Tibial nerve (tissue), 4 donors: ENCODE data around the gene HSPB1. TPM values are rescaled to one million over a fixed set of nuclear protein-coding genes. Genes with fewer than 3 reads are reported as not detected.
A peak's percentile ranks its signal among the peaks of the same experiment; 100 is the strongest.
"Not testable (repeated sequence)": the region's sequence is repeated elsewhere in the genome, so short reads cannot be mapped to it uniquely, and the experiment has no call there.

Experiments used
- DNase-seq, 2 donors: peaks; one replicate each; pipeline ENCODE4 v3.0.0-alpha.2; 2019; ENCODE audit warnings: low spot score in 2 of 2
- H3K27ac ChIP-seq, 4 donors: fragments of 200-600 bp; sonication (generic) in 3 of 4; one replicate each; pipeline ENCODE4 v1.5.1; 2017 to 2019; ENCODE audit warnings: mild to moderate bottlenecking in 1 of 4
- H3K27me3 ChIP-seq, 2 donors: fragments of 200-600 bp; sonication (generic) in 1 of 2; one replicate each; pipeline versions ENCODE4 v1.5.1 to v1.6.0; 2017 to 2019
- H3K36me3 ChIP-seq, 3 donors: fragments of 200-600 bp; sonication (generic); one replicate each; pipeline ENCODE4 v1.5.1; 2018 to 2019
- H3K4me1 ChIP-seq, 4 donors: fragments of 200-600 bp; sonication (generic) in 3 of 4; one replicate each; pipeline ENCODE4 v1.5.1; 2017 to 2019
- H3K4me3 ChIP-seq, 4 donors: fragments of 200-600 bp; sonication (generic) in 3 of 4; one replicate each; pipeline ENCODE4 v1.5.1; 2017 to 2019; ENCODE audit warnings: mild to moderate bottlenecking in 1 of 4, moderate library complexity in 1 of 4
- H3K9me3 ChIP-seq, 4 donors: fragments of 200-600 bp; sonication (generic) in 3 of 4; one replicate each; pipeline ENCODE4 v1.5.1; 2017 to 2019
- CTCF ChIP-seq, 5 experiments: fragments of 200-600 bp in 3 of 5; fragments of 450-650 bp in 2 of 5; sonication (generic) in 3 of 5; IDR thresholded peaks; one replicate each; pipeline ENCODE4 v1.5.1; 2016 to 2019; ENCODE audit warnings: antibody characterized with exemption in 5 of 5, mild to moderate bottlenecking in 3 of 5, moderate library complexity in 2 of 5
- EP300 ChIP-seq, 2 donors: sonication (generic); formaldehyde crosslinking; IDR thresholded peaks; one replicate each; pipeline ENCODE4 v1.6.1; 2017; ENCODE audit warnings: antibody characterized with exemption in 2 of 2, mild to moderate bottlenecking in 1 of 2
- POLR2A ChIP-seq, 2 donors: fragments of 450-650 bp; IDR thresholded peaks; one replicate each; pipeline ENCODE4 v1.6.1; 2017; ENCODE audit warnings: antibody characterized with exemption in 2 of 2, mild to moderate bottlenecking in 2 of 2, moderate library complexity in 2 of 2
- WGBS, 2 donors: methylation state at CpG; one replicate each; pipeline ENCODE4 v1.1.5; 2018; 5-methylcytosine and 5-hydroxymethylcytosine counted together
- total RNA-seq, 4 donors: library from RNA; depleted of rRNA; stranded (reverse); fragments of >200 nt; gene quantifications; one replicate each; pipeline ENCODE4 v1.1.0, GENCODE V29; 2016

HSPB1 gene
- total RNA-seq, 4 donors from 2014 or later = 272 to 385 (median 324) TPM

GRCh38 chr7:76330261-76330660 lies 27.8 kb downstream of the HSPB1 start:
- Histone ChIP-seq H3K27ac (no peak overlapping the region), H3K4me1 (peaks cover 0 to 47% (median 18%) of the 10 kb centered on the region in 4 donors), H3K27me3 (no peaks in the 10 kb centered on the region), H3K36me3 (peaks cover 0 to 30% (median 12%) of the 10 kb centered on the region in 3 donors), H3K9me3 (no peaks in the 10 kb centered on the region), H3K4me3 (no peak overlapping the region)
- TF ChIP-seq POLR2A (IDR thresholded peaks at IDR 0.05) (no peak), EP300 (IDR thresholded peaks at IDR 0.05) (no peak), CTCF (IDR thresholded peaks at IDR 0.05) (no peak)
- no peak for DNase-seq
- 57% methylated on average over 4 of the region's 4 CpGs for WGBS, 2 donors

- H3K27me3 ChIP-seq = no peaks in the 10 kb centered on the region
- no peak for TF ChIP-seq POLR2A (IDR thresholded peaks at IDR 0.05)
- H3K36me3 ChIP-seq = peaks cover 0 to 29% (median 12%) of the 10 kb centered on the region in 3 donors
- WGBS, 2 donors = 71 to 77% methylated on average over 5 of the region's 5 CpGs
- no peak overlapping the region for H3K4me3 ChIP-seq
- peaks cover 0 to 47% (median 18%) of the 10 kb centered on the region in 4 donors for H3K4me1 ChIP-seq
- H3K27ac ChIP-seq = no peak overlapping the region
- DNase-seq = no peak
- H3K9me3 ChIP-seq = no peaks in the 10 kb centered on the region
Observed at GRCh38 chr7:76330673-76331072, 28.2 kb downstream of the HSPB1 start.

- Histone ChIP-seq H3K4me1 (peaks cover 0 to 40% (median 18%) of the 10 kb centered on the region in 4 donors), H3K27ac (no peak overlapping the region)
Observed at GRCh38 chr7:76332078-76332477, 29.6 kb downstream of the HSPB1 start.

GRCh38 chr7:76333511-76334101 lies 31.1 kb downstream of the HSPB1 start:
- Histone ChIP-seq H3K4me1 (peaks cover 0 to 51% (median 18%) of the 10 kb centered on the region in 4 donors), H3K9me3 (no peaks in the 10 kb centered on the region), H3K27ac (peak overlapping the region in 2 of 4 donors; percentile 3 to 33), H3K4me3 (no peak overlapping the region), H3K36me3 (peaks cover 0 to 21% (median 12%) of the 10 kb centered on the region in 3 donors), H3K27me3 (no peaks in the 10 kb centered on the region)
- no peak for DNase-seq
- TF ChIP-seq CTCF (IDR thresholded peaks at IDR 0.05) = no peak
- TF ChIP-seq POLR2A (IDR thresholded peaks at IDR 0.05) = no peak
- no peak for TF ChIP-seq EP300 (IDR thresholded peaks at IDR 0.05)
- 53 to 64% methylated on average over 14 of the region's 14 CpGs for WGBS, 2 donors

More at GRCh38 chr7:76332078-76332477, 29.6 kb downstream of the HSPB1 start:
- Histone ChIP-seq H3K27me3 (no peaks in the 10 kb centered on the region), H3K36me3 (peaks cover 0 to 26% (median 12%) of the 10 kb centered on the region in 3 donors), H3K4me3 (no peak overlapping the region), H3K9me3 (no peaks in the 10 kb centered on the region)
- no peak for DNase-seq
- 72 to 81% methylated on average over 9 of the region's 9 CpGs for WGBS, 2 donors
- TF ChIP-seq CTCF (IDR thresholded peaks at IDR 0.05) = no peak
- TF ChIP-seq EP300 (IDR thresholded peaks at IDR 0.05) = no peak
- no peak for TF ChIP-seq POLR2A (IDR thresholded peaks at IDR 0.05)

GRCh38 chr7:76334320-76334967 lies 32.0 kb downstream of the HSPB1 start:
- Histone ChIP-seq H3K4me1 (peaks cover 0 to 55% (median 18%) of the 10 kb centered on the region in 4 donors), H3K4me3 (no peak overlapping the region), H3K9me3 (no peaks in the 10 kb centered on the region), H3K27me3 (no peaks in the 10 kb centered on the region), H3K36me3 (peaks cover 0 to 18% (median 4%) of the 10 kb centered on the region in 3 donors), H3K27ac (no peak overlapping the region)
- DNase-seq = no peak
- TF ChIP-seq EP300 (IDR thresholded peaks at IDR 0.05) = no peak
- TF ChIP-seq POLR2A (IDR thresholded peaks at IDR 0.05) = no peak
- no peak for TF ChIP-seq CTCF (IDR thresholded peaks at IDR 0.05)
- 87 to 89% methylated on average over 6 of the region's 6 CpGs for WGBS, 2 donors

- not testable (repeated sequence) for H3K9me3 ChIP-seq, H3K4me3 ChIP-seq, DNase-seq, H3K27ac ChIP-seq, H3K27me3 ChIP-seq
- Histone ChIP-seq H3K36me3 (peaks cover 0 to 15% (median 0%) of the 10 kb centered on the region in 3 donors), H3K4me1 (peaks cover 0 to 62% (median 21%) of the 10 kb centered on the region in 4 donors)
- WGBS, 2 donors = 97 to 100% methylated on average over 2 of the region's 2 CpGs
Observed at GRCh38 chr7:76335417-76335816, 32.9 kb downstream of the HSPB1 start.
